DND-41 (cell line): ENCODE results near the gene DHRS7B.

ENCODE experiments used
- ATAC-seq: fragments of 200-7000 bp; cut with Tn5 transposase; 3 replicates; pipeline ENCODE4 v1.9.1; 2021; ENCODE audit warnings: low read depth; ENCODE audit not compliant: insufficient read depth
- DNase-seq: peaks from one replicate; pipeline ENCODE4 v3.0.0-alpha.2; 2020
- H2AFZ ChIP-seq: 2 replicates; pipeline ENCODE4 v1.6.0; 2012; ENCODE audit warnings: low read depth, low read length
- H3K27ac ChIP-seq: 2 replicates; pipeline ENCODE4 v1.5.1; 2012; ENCODE audit warnings: low read length, inconsistent platforms
- H3K27me3 ChIP-seq: fragments of 200-600 bp; sonication (generic); 2 replicates; pipeline ENCODE4 v1.6.0; 2012; ENCODE audit warnings: low read length, mild to moderate bottlenecking, inconsistent platforms; ENCODE audit not compliant: insufficient read depth, poor library complexity
- H3K36me3 ChIP-seq: 2 replicates; pipeline ENCODE4 v1.5.1; 2012; ENCODE audit warnings: low read length, inconsistent platforms; ENCODE audit not compliant: insufficient read depth
- H3K4me1 ChIP-seq: 2 replicates; pipeline ENCODE4 v1.5.1; 2012; ENCODE audit warnings: mild to moderate bottlenecking, low read length; ENCODE audit not compliant: insufficient read depth
- H3K4me2 ChIP-seq: 2 replicates; pipeline ENCODE4 v1.6.0; 2012; ENCODE audit warnings: mild to moderate bottlenecking, moderate library complexity, low read length, inconsistent platforms; ENCODE audit not compliant: insufficient read depth
- H3K4me3 ChIP-seq, 2 experiments: fragments of 200-600 bp in 1 of 2; shearing (Covaris generic) in 1 of 2; 2 replicates each; pipeline ENCODE4 v1.5.1; 2012 to 2016; ENCODE audit warnings: inconsistent platforms in 2 of 2, low read length in 2 of 2, mild to moderate bottlenecking in 2 of 2, low read depth in 1 of 2, moderate library complexity in 1 of 2
- H3K79me2 ChIP-seq: 2 replicates; pipeline ENCODE4 v1.6.0; 2012; ENCODE audit warnings: low read length, inconsistent platforms; ENCODE audit not compliant: insufficient read depth
- H3K9ac ChIP-seq: 2 replicates; pipeline ENCODE4 v1.6.0; 2012; ENCODE audit warnings: low read depth, mild to moderate bottlenecking, inconsistent platforms, low read length, moderate library complexity
- H3K9me3 ChIP-seq: 2 replicates; pipeline ENCODE4 v1.5.1; 2012; ENCODE audit warnings: low read length, moderate library complexity, mild to moderate bottlenecking, inconsistent platforms; ENCODE audit not compliant: insufficient read depth, severe bottlenecking
- H4K20me1 ChIP-seq: 2 replicates; pipeline ENCODE4 v1.6.0; 2012; ENCODE audit warnings: low read length; ENCODE audit not compliant: insufficient read depth
- CTCF ChIP-seq: IDR thresholded peaks from 2 replicates; pipeline ENCODE4 v1.5.1; 2012; ENCODE audit warnings: borderline replicate concordance, low read length, moderate library complexity, mild to moderate bottlenecking; ENCODE audit not compliant: poor library complexity, severe bottlenecking; ENCODE audit errors: extremely low read depth
- EZH2 ChIP-seq: IDR thresholded peaks from 3 replicates; pipeline ENCODE4 v1.6.1; 2012; ENCODE audit warnings: borderline replicate concordance, low read depth, mild to moderate bottlenecking, moderate library complexity, low read length, inconsistent platforms; ENCODE audit not compliant: severe bottlenecking

DHRS7B gene

GRCh38 chr17:21166595-21167210 is 39.9 kb downstream of the DHRS7B start:
- Histone ChIP-seq H3K4me1 (no peaks in the 10 kb centered on the region), H3K4me3 (no peak overlapping the region), H3K9ac (no peak overlapping the region), H3K27ac (no peak overlapping the region), H3K79me2 (peaks cover 14% of the 10 kb centered on the region), H3K4me2 (no peak overlapping the region), H3K36me3 (no peaks in the 10 kb centered on the region), H4K20me1 (peaks cover 11% of the 10 kb centered on the region), H3K9me3 (no peaks in the 10 kb centered on the region), H3K27me3 (no peaks in the 10 kb centered on the region), H2AFZ (no peak overlapping the region)
- TF ChIP-seq CTCF (no peak), EZH2 (no peak)
- ATAC-seq (no peak), DNase-seq (no peak)

DNA sequence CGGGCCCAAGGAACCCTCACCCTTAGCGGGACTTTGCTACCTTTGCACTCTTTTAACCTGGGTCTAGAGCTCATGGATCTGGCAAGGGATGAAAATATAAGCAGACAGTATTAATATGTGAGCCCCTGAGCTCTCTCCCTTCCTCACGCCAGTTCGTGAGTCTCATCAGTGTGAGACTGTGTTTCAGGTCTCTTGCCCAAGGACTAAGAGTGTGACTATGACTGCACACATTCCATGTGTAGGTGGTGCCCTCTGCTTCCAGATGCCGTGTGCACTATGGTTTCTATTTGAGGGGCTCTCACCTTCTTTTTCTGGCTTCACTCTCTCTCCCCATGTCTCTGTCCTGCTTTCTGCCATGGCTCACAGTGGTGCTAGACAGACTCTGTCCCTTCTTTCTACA is 40.5 kb downstream of the DHRS7B start:
- Histone ChIP-seq H3K79me2 (peaks cover 14% of the 10 kb centered on the region), H3K4me1 (no peaks in the 10 kb centered on the region), H3K27ac (no peak overlapping the region), H3K36me3 (no peaks in the 10 kb centered on the region), H3K4me3 (no peak overlapping the region), H2AFZ (no peak overlapping the region), H3K9me3 (no peaks in the 10 kb centered on the region), H3K9ac (no peak overlapping the region), H4K20me1 (peaks cover 11% of the 10 kb centered on the region), H3K27me3 (no peaks in the 10 kb centered on the region), H3K4me2 (no peak overlapping the region)
- TF ChIP-seq EZH2 = no peak
- no peak for DNase-seq
- ATAC-seq = no peak

- H4K20me1 ChIP-seq = peaks cover 13% of the 10 kb centered on the region
- no peak overlapping the region for H3K4me2 ChIP-seq
- H3K4me3 ChIP-seq = no peak overlapping the region
- H3K9me3 ChIP-seq = no peaks in the 10 kb centered on the region
- DNase-seq (no peak), ATAC-seq (no peak)
- no peaks in the 10 kb centered on the region for H3K27me3 ChIP-seq
- no peak overlapping the region for H3K27ac ChIP-seq
- peaks cover 10% of the 10 kb centered on the region; the same call in 1 of the 2 replicates for H3K36me3 ChIP-seq
- H3K9ac ChIP-seq = no peak overlapping the region
- no peaks in the 10 kb centered on the region for H3K4me1 ChIP-seq
- H2AFZ ChIP-seq = no peak overlapping the region
- TF ChIP-seq EZH2 (no peak), CTCF (no peak)
- H3K79me2 ChIP-seq = peaks cover 14% of the 10 kb centered on the region
Observed at GRCh38 chr17:21168555-21168865, 41.7 kb downstream of the DHRS7B start.

- H3K9ac ChIP-seq = no peak overlapping the region
- H4K20me1 ChIP-seq = peaks cover 13% of the 10 kb centered on the region
- DNase-seq = no peak
- H3K9me3 ChIP-seq = no peaks in the 10 kb centered on the region
- H3K36me3 ChIP-seq = peaks cover 11% of the 10 kb centered on the region
- no peak overlapping the region for H3K27ac ChIP-seq
- no peak overlapping the region for H3K4me3 ChIP-seq
- no peak overlapping the region for H2AFZ ChIP-seq
- no peak for ATAC-seq
- no peak for TF ChIP-seq EZH2
- TF ChIP-seq CTCF = no peak
- no peak overlapping the region for H3K4me2 ChIP-seq
- peaks cover 14% of the 10 kb centered on the region for H3K79me2 ChIP-seq
- H3K4me1 ChIP-seq = no peaks in the 10 kb centered on the region
- no peaks in the 10 kb centered on the region for H3K27me3 ChIP-seq
Observed at GRCh38 chr17:21169496-21169895, 42.7 kb downstream of the DHRS7B start.
